Testis (tissue), 3 donors: ENCODE data around the gene DHX40. TPM values are rescaled to one million over a fixed set of nuclear protein-coding genes. Genes with fewer than 3 reads are reported as not detected.
"Not testable (repeated sequence)": the region's sequence is repeated elsewhere in the genome, so short reads cannot be mapped to it uniquely, and the experiment has no call there.

Source experiments
- DNase-seq: peaks from one replicate; pipeline ENCODE4 v3.0.0-alpha.2; 2019
- H3K27ac ChIP-seq, 2 donors: fragments of 200-600 bp; sonication (generic); one replicate each; pipeline ENCODE4 v1.5.1; 2019
- H3K27me3 ChIP-seq: fragments of 200-600 bp; sonication (generic); one replicate; pipeline ENCODE4 v1.5.1; 2019
- H3K36me3 ChIP-seq: fragments of 200-600 bp; sonication (generic); one replicate; pipeline ENCODE4 v1.5.1; 2017; ENCODE audit warnings: low read depth; ENCODE audit errors: missing control alignments
- H3K4me1 ChIP-seq: fragments of 200-600 bp; sonication (generic); one replicate; pipeline ENCODE4 v1.5.1; 2019
- H3K4me3 ChIP-seq, 2 donors: fragments of 200-600 bp; sonication (generic); one replicate each; pipeline ENCODE4 v1.5.1; 2017 to 2019
- H3K9me3 ChIP-seq: fragments of 200-600 bp; sonication (generic); one replicate; pipeline ENCODE4 v1.5.1; 2017
- POLR2A ChIP-seq: fragments of 450-650 bp; IDR thresholded peaks from one replicate; pipeline ENCODE4 v1.6.1; 2017; ENCODE audit warnings: antibody characterized with exemption, mild to moderate bottlenecking, moderate library complexity
- WGBS, 2 donors: methylation state at CpG; one replicate each; pipeline ENCODE4 v1.1.5; 2018; 5-methylcytosine and 5-hydroxymethylcytosine counted together
- intact Hi-C: fragments of 100-400 bp; cut with DNase I; formaldehyde crosslinking; loops from one replicate; pipeline ENCODE4 v1.15.1; 2023; ENCODE audit warnings: low total_unique reads
- polyA plus RNA-seq: library from polyadenylated mRNA; stranded (reverse); fragments of 350-450 nt; fragmentation: Illumina TruSeq; extraction: RNeasy Lipid Tissue Mini Kit (QIAGEN cat#74804); gene quantifications from one replicate; pipeline ENCODE4 v1.2.3, GENCODE V29; 2014; ENCODE audit warnings: low read depth, low replicate concordance; ENCODE audit not compliant: insufficient read depth
- total RNA-seq, 2 donors: library from RNA; depleted of rRNA; stranded (reverse); fragments of >200 nt; gene quantifications; one replicate each; pipeline ENCODE4 v1.2.3, GENCODE V29; 2016
- TF ChIP-seq, protein P1 (sequence below), 3 experiments: fragments of 450-650 bp in 2 of 3; fragments of 200-600 bp in 1 of 3; sonication (generic) in 1 of 3; IDR thresholded peaks; one replicate each; pipeline ENCODE4 v1.5.1; 2016 to 2019; ENCODE audit warnings: antibody characterized with exemption in 3 of 3, mild to moderate bottlenecking in 2 of 3, moderate library complexity in 1 of 3

The DHX40 gene
- total and polyA plus RNA-seq, 3 donors from 2014 or later = 53.2 to 71.9 (median 60.8) TPM

GRCh38 chr17:59542960-59543635, 22.3 kb upstream of the DHX40 start:
- Histone ChIP-seq H3K4me1 (peaks cover under 1% of the 10 kb centered on the region), H3K27ac (no peak overlapping the region), H3K36me3 (no peaks in the 10 kb centered on the region), H3K9me3 (no peaks in the 10 kb centered on the region), H3K4me3 (no peak overlapping the region), H3K27me3 (no peaks in the 10 kb centered on the region)
- intact Hi-C loops = no loop called here
- TF ChIP-seq, protein P1, sequence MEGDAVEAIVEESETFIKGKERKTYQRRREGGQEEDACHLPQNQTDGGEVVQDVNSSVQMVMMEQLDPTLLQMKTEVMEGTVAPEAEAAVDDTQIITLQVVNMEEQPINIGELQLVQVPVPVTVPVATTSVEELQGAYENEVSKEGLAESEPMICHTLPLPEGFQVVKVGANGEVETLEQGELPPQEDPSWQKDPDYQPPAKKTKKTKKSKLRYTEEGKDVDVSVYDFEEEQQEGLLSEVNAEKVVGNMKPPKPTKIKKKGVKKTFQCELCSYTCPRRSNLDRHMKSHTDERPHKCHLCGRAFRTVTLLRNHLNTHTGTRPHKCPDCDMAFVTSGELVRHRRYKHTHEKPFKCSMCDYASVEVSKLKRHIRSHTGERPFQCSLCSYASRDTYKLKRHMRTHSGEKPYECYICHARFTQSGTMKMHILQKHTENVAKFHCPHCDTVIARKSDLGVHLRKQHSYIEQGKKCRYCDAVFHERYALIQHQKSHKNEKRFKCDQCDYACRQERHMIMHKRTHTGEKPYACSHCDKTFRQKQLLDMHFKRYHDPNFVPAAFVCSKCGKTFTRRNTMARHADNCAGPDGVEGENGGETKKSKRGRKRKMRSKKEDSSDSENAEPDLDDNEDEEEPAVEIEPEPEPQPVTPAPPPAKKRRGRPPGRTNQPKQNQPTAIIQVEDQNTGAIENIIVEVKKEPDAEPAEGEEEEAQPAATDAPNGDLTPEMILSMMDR (IDR thresholded peaks at IDR 0.05) = no peak
- TF ChIP-seq POLR2A = no peak
- no peak for DNase-seq
- 83 to 88% methylated on average over 8 of the region's 8 CpGs for WGBS, 2 donors

DNA sequence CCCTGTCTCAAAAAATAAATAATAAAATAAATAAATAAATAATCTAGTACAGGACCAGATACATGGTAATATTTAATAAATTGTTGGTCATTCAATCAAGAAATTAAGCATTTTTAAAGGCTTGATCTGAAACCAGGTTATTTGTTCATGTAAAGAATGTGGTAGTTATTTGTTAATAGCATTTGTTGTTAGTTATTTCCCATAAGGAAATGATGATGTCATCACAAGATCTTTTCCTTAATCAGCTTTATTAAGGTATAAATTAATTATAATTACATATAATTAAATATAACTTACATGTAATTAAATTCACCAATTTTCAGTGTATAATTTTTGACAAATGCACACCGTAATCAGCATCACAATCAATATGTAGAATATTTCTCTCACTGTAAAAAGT, 19.5 kb upstream of the DHX40 start:
- Histone ChIP-seq H3K9me3 (no peaks in the 10 kb centered on the region), H3K27ac (no peak overlapping the region), H3K36me3 (no peaks in the 10 kb centered on the region), H3K4me1 (peaks cover 6% of the 10 kb centered on the region), H3K27me3 (no peaks in the 10 kb centered on the region), H3K4me3 (no peak overlapping the region)
- TF ChIP-seq, protein P1 (IDR thresholded peaks at IDR 0.05) = no peak
- TF ChIP-seq POLR2A = no peak
- intact Hi-C loops = no loop called here
- 76 to 88% methylated on average over 1 of the region's 1 CpG for WGBS, 2 donors
- DNase-seq = no peak

DNA sequence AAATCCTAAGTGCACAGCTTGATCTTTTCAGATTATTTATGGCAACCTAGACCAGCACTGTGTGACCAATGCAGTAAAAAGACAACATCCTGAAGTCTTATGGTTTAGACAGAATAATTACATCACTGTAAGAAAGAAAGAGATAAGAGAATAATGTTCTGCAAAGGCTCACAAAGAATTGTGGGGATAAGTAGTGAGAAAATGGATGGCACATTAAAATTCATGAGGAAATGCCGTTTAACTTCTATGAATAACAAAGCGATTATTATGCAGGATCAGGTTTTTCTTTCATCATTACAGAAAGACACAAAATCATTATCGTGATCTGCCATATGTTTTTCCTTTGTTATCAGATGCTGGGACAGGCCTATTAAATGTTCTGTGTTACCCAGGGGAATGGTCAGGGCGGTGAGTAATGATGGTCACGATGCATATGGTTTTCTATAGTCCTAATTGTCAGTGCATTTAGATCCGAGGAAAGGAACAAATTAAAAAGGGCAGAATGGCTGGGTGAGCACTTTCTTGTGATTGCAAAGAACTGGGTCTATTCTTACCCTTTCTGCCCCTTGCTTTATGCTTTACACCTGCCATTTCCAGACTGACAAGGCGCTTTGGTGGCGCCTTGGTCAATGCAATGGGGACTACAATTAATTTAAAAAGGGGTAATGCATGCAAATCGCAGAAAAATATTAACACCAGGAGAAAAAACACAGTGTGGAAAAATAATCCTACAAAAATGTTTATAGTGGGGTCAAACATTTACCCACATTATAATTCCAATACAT, 18.1 kb upstream of the DHX40 start:
- Histone ChIP-seq H3K4me3 (no peak overlapping the region), H3K9me3 (no peaks in the 10 kb centered on the region), H3K27ac (no peak overlapping the region), H3K36me3 (no peaks in the 10 kb centered on the region), H3K4me1 (peaks cover 6% of the 10 kb centered on the region), H3K27me3 (no peaks in the 10 kb centered on the region)
- intact Hi-C loops = no loop called here
- no peak for DNase-seq
- no peak for TF ChIP-seq POLR2A
- TF ChIP-seq, protein P1 (IDR thresholded peaks at IDR 0.05) = no peak
- WGBS, 2 donors = 77 to 79% methylated on average over 9 of the region's 9 CpGs

- WGBS, 2 donors = 47 to 74% methylated on average over 10 of the region's 10 CpGs
- H3K4me1 ChIP-seq, H3K36me3 ChIP-seq, H3K27ac ChIP-seq, H3K9me3 ChIP-seq, intact Hi-C loops, H3K27me3 ChIP-seq, H3K4me3 ChIP-seq: not testable (repeated sequence)
- peak; percentile 60 for DNase-seq
Observed at GRCh38 chr17:59548985-59549384, 16.4 kb upstream of the DHX40 start.

DNA sequence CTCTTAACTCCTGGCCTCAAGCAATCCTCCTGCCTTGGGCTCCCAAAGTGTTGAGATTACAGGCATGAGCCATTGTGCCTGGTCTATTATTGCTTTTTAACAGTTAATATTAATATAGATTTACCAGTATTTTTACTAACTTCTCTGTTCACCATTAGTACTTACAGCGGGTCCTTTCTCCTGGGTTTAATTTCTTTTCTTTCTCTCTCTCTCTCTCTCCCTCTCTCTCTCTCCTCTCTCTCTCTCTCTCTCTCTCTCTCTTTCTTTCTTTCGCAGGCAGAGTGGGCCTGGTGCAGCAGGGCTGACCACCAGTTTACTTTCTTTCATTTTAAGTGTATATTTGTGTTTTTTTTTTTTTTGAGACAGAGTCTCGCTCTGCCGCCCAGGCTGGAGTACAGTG, 14.7 kb upstream of the DHX40 start:
- H3K9me3 ChIP-seq = no peaks in the 10 kb centered on the region
- no peaks in the 10 kb centered on the region for H3K36me3 ChIP-seq
- H3K27ac ChIP-seq = no peak overlapping the region
- TF ChIP-seq, protein P1 (IDR thresholded peaks at IDR 0.05) = no peak
- TF ChIP-seq POLR2A = no peak
- intact Hi-C loops = no loop called here
- no peaks in the 10 kb centered on the region for H3K27me3 ChIP-seq
- no peak overlapping the region for H3K4me3 ChIP-seq
- 74 to 78% methylated on average over 4 of the region's 4 CpGs for WGBS, 2 donors
- no peak for DNase-seq
- peaks cover 6% of the 10 kb centered on the region for H3K4me1 ChIP-seq
